B cell (primary cell): Measurements from ENCODE around the gene KLK1. TPM values are rescaled to one million over a fixed set of nuclear protein-coding genes. Genes with fewer than 3 reads are reported as not detected.

Experiments used
- ATAC-seq: fragments of 200-7000 bp; cut with Tn5 transposase; one replicate; pipeline ENCODE4 v1.10.0; 2021; ENCODE audit warnings: low read depth, mild to moderate bottlenecking, moderate number of reproducible peaks, moderate library complexity
- CTCF ChIA-PET: fragments of 350-600 bp; sonication (Branson Sonifier 250); formaldehyde crosslinking; loops from one replicate; lab custom pipeline; 2021; ENCODE audit warnings: antibody characterized with exemption, inconsistent platforms; lab: Charles Lee
- POLR2A ChIA-PET: fragments of 350-600 bp; sonication (Branson Sonifier 250); formaldehyde crosslinking; loops from one replicate; lab custom pipeline; 2021; ENCODE audit warnings: antibody characterized with exemption; lab: Charles Lee
- DNase-seq: peaks from one replicate; pipeline ENCODE4 v3.0.0; 2013
- H2AFZ ChIP-seq: 2 replicates; pipeline ENCODE4 v1.6.1; 2012; ENCODE audit warnings: mild to moderate bottlenecking, low read depth, low read length; ENCODE audit not compliant: insufficient read depth, poor library complexity, severe bottlenecking
- H3K27ac ChIP-seq, 2 donors: 1 replicate in 1 of 2; 2 replicates in 1 of 2; pipeline ENCODE4 v1.5.1; 2012 to 2013; ENCODE audit warnings: low read length in 2 of 2, mild to moderate bottlenecking in 2 of 2, moderate library complexity in 1 of 2
- H3K27me3 ChIP-seq, 4 experiments: fragments of 200-600 bp in 1 of 4; sonication (generic) in 1 of 4; replicated peaks in 1 of 4; 1 replicate in 2 of 4; 2 replicates in 2 of 4; pipeline versions ENCODE4 v1.6.1 to v1.7.0; 2013 to 2016; ENCODE audit warnings: low read length in 3 of 4, mild to moderate bottlenecking in 2 of 4, mixed read lengths in 1 of 4, moderate library complexity in 1 of 4; ENCODE audit not compliant: insufficient read depth in 4 of 4, control insufficient read depth in 3 of 4; ENCODE audit errors: control extremely low read depth in 1 of 4
- H3K36me3 ChIP-seq, 2 experiments: replicated peaks in 1 of 2; 1 replicate in 1 of 2; 2 replicates in 1 of 2; pipeline versions ENCODE4 v1.6.1 to v1.7.1; 2013; ENCODE audit warnings: low read length in 1 of 2; ENCODE audit not compliant: insufficient read depth in 2 of 2, control insufficient read depth in 1 of 2; ENCODE audit errors: control extremely low read depth in 1 of 2, extremely low read depth in 1 of 2
- H3K4me1 ChIP-seq, 2 donors: fragments of 200-600 bp in 1 of 2; sonication (generic) in 1 of 2; 1 replicate in 1 of 2; 2 replicates in 1 of 2; pipeline versions ENCODE4 v1.5.1 to v1.6.1; 2013 to 2017; ENCODE audit warnings: low read length in 2 of 2; ENCODE audit not compliant: control insufficient read depth in 2 of 2, insufficient read depth in 2 of 2
- H3K4me2 ChIP-seq: replicated peaks from 2 replicates; pipeline ENCODE3; 2012; ENCODE audit warnings: mild to moderate bottlenecking, low read depth, low read length; ENCODE audit not compliant: poor library complexity, severe bottlenecking
- H3K4me3 ChIP-seq, 5 experiments: fragments of 200-600 bp in 1 of 5; sonication (generic) in 1 of 5; 1 replicate in 3 of 5; 2 replicates in 2 of 5; pipeline versions ENCODE4 v1.5.1 to v1.7.0; 2011 to 2016; ENCODE audit warnings: low read length in 4 of 5, mild to moderate bottlenecking in 4 of 5, low read depth in 2 of 5, control low read depth in 1 of 5, moderate library complexity in 1 of 5; ENCODE audit not compliant: insufficient read depth in 1 of 5; ENCODE audit errors: control extremely low read depth in 1 of 5, extremely low read depth in 1 of 5
- H3K79me2 ChIP-seq: fragments of 200-600 bp; sonication (generic); one replicate; pipeline ENCODE4 v1.6.0; 2016; ENCODE audit warnings: low read length; ENCODE audit not compliant: control insufficient read depth, insufficient read depth
- H3K9ac ChIP-seq: fragments of 200-600 bp; sonication (generic); 2 replicates; pipeline ENCODE4 v1.6.1; 2017; ENCODE audit warnings: mild to moderate bottlenecking, low read length, moderate library complexity
- H3K9me3 ChIP-seq, 3 donors: one replicate each; pipeline versions ENCODE4 v1.6.1 to v1.7.1; 2013; ENCODE audit warnings: low read length in 2 of 3; ENCODE audit not compliant: control insufficient read depth in 2 of 3, insufficient read depth in 1 of 3; ENCODE audit errors: control extremely low read depth in 1 of 3
- H4K20me1 ChIP-seq: 2 replicates; pipeline ENCODE4 v1.6.0; 2012; ENCODE audit warnings: mild to moderate bottlenecking, low read length; ENCODE audit not compliant: insufficient read depth, control insufficient read depth, poor library complexity, severe bottlenecking
- H3K27ac Mint-ChIP-seq: one replicate; pipeline ENCODE4 v1.8.0; 2021; ENCODE audit warnings: mixed read lengths
- H3K27me3 Mint-ChIP-seq: one replicate; pipeline ENCODE4 v1.8.0; 2021; ENCODE audit warnings: mixed read lengths
- H3K4me1 Mint-ChIP-seq: one replicate; pipeline ENCODE4 v1.8.0; 2021; ENCODE audit warnings: mixed read lengths
- H3K4me3 Mint-ChIP-seq: one replicate; pipeline ENCODE4 v1.8.0; 2021; ENCODE audit warnings: mixed read lengths
- H3K9me3 Mint-ChIP-seq: one replicate; pipeline ENCODE4 v1.8.0; 2022; ENCODE audit warnings: mixed read lengths; ENCODE audit not compliant: insufficient read depth
- EZH2 ChIP-seq: IDR thresholded peaks from 2 replicates; pipeline ENCODE4 v1.6.1; 2012; ENCODE audit warnings: borderline replicate concordance, low read depth, mild to moderate bottlenecking, moderate library complexity, low read length; ENCODE audit not compliant: insufficient read depth, poor library complexity, severe bottlenecking
- WGBS: methylation state at CpG from one replicate; pipeline ENCODE4 v1.1.5; 2013; ENCODE audit warnings: missing lambda C conversion rate; ENCODE audit not compliant: insufficient coverage; 5-methylcytosine and 5-hydroxymethylcytosine counted together
- intact Hi-C: fragments of 100-400 bp; cut with micrococcal nuclease; formaldehyde crosslinking; loops from one replicate; pipeline ENCODE4 v1.10.0; 2022
- polyA plus RNA-seq: library from polyadenylated mRNA; depleted of rRNA; stranded (reverse); fragments of >200 nt; gene quantifications from 2 replicates; pipeline ENCODE4 v1.2.3, GENCODE V29; 2012
- total RNA-seq, 2 donors: library from RNA; stranded (reverse); fragments of 120-200 nt in 1 of 2; gene quantifications; 1 replicate in 1 of 2; 2 replicates in 1 of 2; pipeline versions ENCODE4 v1.2.3 to v1.2.4, GENCODE V29; 2013 to 2022
- TF ChIP-seq, protein P1 (sequence below): fragments of 200-600 bp; IDR thresholded peaks from one replicate; pipeline ENCODE4 v1.8.0; 2022; ENCODE audit warnings: antibody characterized with exemption, mild to moderate bottlenecking

KLK1 gene
- total and polyA plus RNA-seq, 2 donors (not counting 1 experiment from before 2014, with no cell fraction given) = 9.5 to 15.2 TPM

DNA sequence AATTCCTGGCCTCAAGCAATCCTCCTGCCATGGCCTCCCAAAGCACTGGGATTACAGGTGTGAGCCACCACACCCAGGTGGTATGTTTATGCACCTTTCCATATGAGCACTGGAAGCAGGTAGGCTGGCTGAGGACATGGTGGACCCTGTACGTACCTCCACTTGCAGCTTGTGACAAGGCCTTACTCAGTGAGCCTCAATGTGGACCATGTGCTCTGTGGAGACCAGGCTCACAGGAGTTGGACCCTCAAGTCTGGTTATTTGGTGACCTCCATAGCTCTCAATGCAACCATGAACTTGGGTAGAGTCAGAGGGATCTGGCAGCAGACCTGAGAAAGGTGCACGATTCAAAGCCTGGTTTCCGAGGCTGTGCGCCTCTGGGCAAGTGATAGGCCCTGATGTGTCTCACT lies 27.9 kb downstream of the KLK1 start:
- Histone ChIP-seq H3K79me2 (peaks cover 23% of the 10 kb centered on the region), H3K4me3 (no peak overlapping the region), H3K36me3 (peaks cover 0 to 34% of the 10 kb centered on the region in 2 experiments), H3K9me3 (no peaks in the 10 kb centered on the region), H2AFZ (no peak overlapping the region), H4K20me1 (peaks cover 7% of the 10 kb centered on the region), H3K27ac (no peak overlapping the region), H3K4me1 (peaks cover 4 to 6% of the 10 kb centered on the region in 2 donors), H3K4me2 (no peak overlapping the region), H3K27me3 (no peaks in the 10 kb centered on the region), H3K9ac (no peak overlapping the region)
- intact Hi-C loops = loop anchor here (2.0 kb wide), 1 partner anchor 127 kb away; no protein-coding TSS in a partner anchor
- ChIA-PET CTCF (interaction anchor here (0.9 to 5.1 kb wide), 3 partner anchors 12 to 127 kb away, joined by 4 to 29 read pairs (median 4); no protein-coding TSS in a partner anchor), POLR2A (no interaction called here)
- TF ChIP-seq, protein P1, sequence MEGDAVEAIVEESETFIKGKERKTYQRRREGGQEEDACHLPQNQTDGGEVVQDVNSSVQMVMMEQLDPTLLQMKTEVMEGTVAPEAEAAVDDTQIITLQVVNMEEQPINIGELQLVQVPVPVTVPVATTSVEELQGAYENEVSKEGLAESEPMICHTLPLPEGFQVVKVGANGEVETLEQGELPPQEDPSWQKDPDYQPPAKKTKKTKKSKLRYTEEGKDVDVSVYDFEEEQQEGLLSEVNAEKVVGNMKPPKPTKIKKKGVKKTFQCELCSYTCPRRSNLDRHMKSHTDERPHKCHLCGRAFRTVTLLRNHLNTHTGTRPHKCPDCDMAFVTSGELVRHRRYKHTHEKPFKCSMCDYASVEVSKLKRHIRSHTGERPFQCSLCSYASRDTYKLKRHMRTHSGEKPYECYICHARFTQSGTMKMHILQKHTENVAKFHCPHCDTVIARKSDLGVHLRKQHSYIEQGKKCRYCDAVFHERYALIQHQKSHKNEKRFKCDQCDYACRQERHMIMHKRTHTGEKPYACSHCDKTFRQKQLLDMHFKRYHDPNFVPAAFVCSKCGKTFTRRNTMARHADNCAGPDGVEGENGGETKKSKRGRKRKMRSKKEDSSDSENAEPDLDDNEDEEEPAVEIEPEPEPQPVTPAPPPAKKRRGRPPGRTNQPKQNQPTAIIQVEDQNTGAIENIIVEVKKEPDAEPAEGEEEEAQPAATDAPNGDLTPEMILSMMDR = no peak
- TF ChIP-seq EZH2 = no peak
- H3K27ac Mint-ChIP-seq = no peak overlapping the region
- DNase-seq (no peak), ATAC-seq (no peak)
- WGBS = 96% methylated on average over 3 of the region's 4 CpGs
- H3K9me3 Mint-ChIP-seq = no peaks in the 10 kb centered on the region
- peaks cover 10% of the 10 kb centered on the region for H3K4me1 Mint-ChIP-seq
- H3K27me3 Mint-ChIP-seq = peaks cover 5% of the 10 kb centered on the region
- no peak overlapping the region for H3K4me3 Mint-ChIP-seq

DNA sequence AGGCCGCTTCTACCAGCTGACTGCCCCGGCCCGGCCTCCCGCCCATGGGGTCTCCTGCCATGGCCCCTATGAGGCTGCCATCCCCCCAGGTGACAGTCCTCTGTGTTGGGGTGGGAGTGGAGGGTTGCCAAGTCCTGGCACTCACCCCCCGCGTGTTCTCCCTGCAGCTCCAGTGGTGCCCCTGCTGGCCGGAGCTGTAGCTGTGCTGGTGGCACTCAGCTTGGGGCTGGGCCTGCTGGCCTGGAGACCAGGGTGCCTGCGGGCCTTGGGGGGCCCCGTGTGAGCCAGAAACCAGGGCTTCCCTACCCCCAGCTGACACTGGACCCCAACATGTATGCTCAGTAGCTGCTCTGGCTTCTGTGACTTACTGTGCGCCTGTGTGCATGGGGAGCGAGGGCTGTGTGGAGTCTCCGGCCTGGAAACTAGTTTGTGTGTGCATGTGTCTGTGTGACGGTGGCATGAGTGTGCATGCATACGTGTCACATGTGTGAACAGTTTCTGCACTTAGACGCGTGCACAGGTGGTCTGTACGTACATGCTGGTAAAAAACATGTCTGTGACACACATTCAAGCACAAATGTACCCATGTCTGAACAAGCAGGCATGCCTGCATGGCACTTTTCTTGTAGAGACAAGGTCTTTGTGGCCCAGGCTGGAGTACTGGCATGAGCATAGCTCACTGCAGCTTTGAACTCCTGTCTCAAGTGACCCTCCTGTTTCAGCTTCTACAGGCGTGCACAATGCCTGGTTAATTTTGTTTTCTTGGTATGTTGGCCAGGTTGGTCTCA lies 28.5 kb downstream of the KLK1 start:
- ATAC-seq (no peak), DNase-seq (no peak)
- H3K4me1 ChIP-seq = peaks cover 4 to 6% of the 10 kb centered on the region in 2 donors
- H3K4me3 ChIP-seq = no peak overlapping the region
- H4K20me1 ChIP-seq = peaks cover 7% of the 10 kb centered on the region
- peaks cover 5% of the 10 kb centered on the region for H3K27me3 Mint-ChIP-seq
- H2AFZ ChIP-seq = no peak overlapping the region
- H3K27me3 ChIP-seq = no peaks in the 10 kb centered on the region
- 78% methylated on average over 17 of the region's 18 CpGs for WGBS
- no peaks in the 10 kb centered on the region for H3K9me3 ChIP-seq
- H3K27ac ChIP-seq = no peak overlapping the region
- ChIA-PET POLR2A (no interaction called here), CTCF (interaction anchor here (0.9 to 5.1 kb wide), 3 partner anchors 11 to 127 kb away, joined by 4 to 29 read pairs (median 4); no protein-coding TSS in a partner anchor)
- H3K4me1 Mint-ChIP-seq = peaks cover 10% of the 10 kb centered on the region
- H3K4me3 Mint-ChIP-seq = no peak overlapping the region
- no peak for TF ChIP-seq EZH2
- TF ChIP-seq, protein P1 = no peak
- peaks cover 21% of the 10 kb centered on the region for H3K79me2 ChIP-seq
- H3K36me3 ChIP-seq = peaks cover 0 to 30% of the 10 kb centered on the region in 2 experiments
- no peak overlapping the region for H3K27ac Mint-ChIP-seq
- no peak overlapping the region for H3K9ac ChIP-seq
- H3K4me2 ChIP-seq = no peak overlapping the region
- H3K9me3 Mint-ChIP-seq = no peaks in the 10 kb centered on the region
- intact Hi-C loops = loop anchor here (2.0 kb wide), 1 partner anchor 128 kb away; no protein-coding TSS in a partner anchor
